ENCODE data around the gene ZNF740.
"Not testable (repeated sequence)": the region's sequence is repeated elsewhere in the genome, so short reads cannot be mapped to it uniquely, and the experiment has no call there.

DNA sequence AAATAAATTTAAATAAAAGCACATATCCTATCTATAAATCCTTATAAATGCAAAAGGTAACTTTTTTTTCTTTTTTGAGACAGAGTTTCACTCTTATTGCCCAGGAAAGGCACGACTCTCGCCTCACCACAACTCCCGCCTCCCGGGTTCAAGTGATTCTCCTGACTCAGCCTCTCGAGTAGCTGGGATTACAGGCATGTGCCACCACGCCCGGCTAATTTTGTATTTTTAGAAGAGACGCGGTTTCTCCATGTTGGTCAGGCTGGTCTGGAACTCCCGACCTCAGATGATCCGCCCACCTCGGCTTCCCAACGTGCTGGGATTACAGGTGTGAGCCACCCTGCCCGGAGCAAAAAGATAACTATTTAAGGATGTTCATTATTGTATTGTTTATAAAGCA lies 1.7 kb upstream of the ZNF740 start:
- not testable (repeated sequence) for TF ChIP-seq CTCF (optimal IDR thresholded peaks at IDR 0.05 in 1 of 3, IDR thresholded peaks at IDR 0.05 in 1 of 3, conservative IDR thresholded peaks at IDR 0.05 in 1 of 3; ENCODE audit: extremely low read depth in 1 of 3, insufficient read depth in 2 of 3, low read length in 3 of 3); EZH2 (IDR thresholded peaks at IDR 0.05; ENCODE audit: low read length)
